ENCODE measurements around the gene UBE2L3.

The UBE2L3 gene

DNA sequence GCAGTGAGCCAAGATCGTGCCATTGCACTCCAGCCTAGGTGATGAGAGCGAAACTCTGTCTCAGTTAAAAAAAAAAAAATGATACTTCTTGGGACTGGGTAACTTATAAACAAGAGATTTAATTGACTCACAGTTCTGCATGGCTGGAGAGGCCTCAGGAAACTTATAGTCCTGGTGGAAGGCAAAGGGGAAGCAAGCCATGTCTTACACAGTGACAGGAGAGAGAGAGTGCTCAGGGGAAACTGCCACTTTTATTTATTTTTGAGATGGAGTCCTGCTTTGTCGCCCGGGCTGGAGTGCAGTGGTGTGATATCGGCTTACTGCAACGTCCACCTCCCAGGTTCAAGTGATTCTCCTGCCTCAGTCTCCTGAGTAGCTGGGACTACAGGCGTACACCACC, 82.8 kb downstream of the UBE2L3 start:
- H3K4me2 ChIP-seq (ENCODE audit: insufficient read depth, low read length) = peak overlapping the region; percentile 84
- no peak for ATAC-seq (ENCODE audit: insufficient read depth, low read depth)
- peaks cover 47% of the 10 kb centered on the region for H3K36me3 ChIP-seq (ENCODE audit: insufficient read depth, low read length)
- peak overlapping the region; percentile 22; the same call in 1 of the 2 replicates for H3K27ac ChIP-seq (ENCODE audit: low read length)
- no peaks in the 10 kb centered on the region for H3K9me3 ChIP-seq (ENCODE audit: insufficient read depth, low read length, severe bottlenecking)
- TF ChIP-seq, protein P1, sequence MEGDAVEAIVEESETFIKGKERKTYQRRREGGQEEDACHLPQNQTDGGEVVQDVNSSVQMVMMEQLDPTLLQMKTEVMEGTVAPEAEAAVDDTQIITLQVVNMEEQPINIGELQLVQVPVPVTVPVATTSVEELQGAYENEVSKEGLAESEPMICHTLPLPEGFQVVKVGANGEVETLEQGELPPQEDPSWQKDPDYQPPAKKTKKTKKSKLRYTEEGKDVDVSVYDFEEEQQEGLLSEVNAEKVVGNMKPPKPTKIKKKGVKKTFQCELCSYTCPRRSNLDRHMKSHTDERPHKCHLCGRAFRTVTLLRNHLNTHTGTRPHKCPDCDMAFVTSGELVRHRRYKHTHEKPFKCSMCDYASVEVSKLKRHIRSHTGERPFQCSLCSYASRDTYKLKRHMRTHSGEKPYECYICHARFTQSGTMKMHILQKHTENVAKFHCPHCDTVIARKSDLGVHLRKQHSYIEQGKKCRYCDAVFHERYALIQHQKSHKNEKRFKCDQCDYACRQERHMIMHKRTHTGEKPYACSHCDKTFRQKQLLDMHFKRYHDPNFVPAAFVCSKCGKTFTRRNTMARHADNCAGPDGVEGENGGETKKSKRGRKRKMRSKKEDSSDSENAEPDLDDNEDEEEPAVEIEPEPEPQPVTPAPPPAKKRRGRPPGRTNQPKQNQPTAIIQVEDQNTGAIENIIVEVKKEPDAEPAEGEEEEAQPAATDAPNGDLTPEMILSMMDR (IDR thresholded peaks at IDR 0.05; ENCODE audit: borderline replicate concordance, extremely low read depth, low read length, poor library complexity, severe bottlenecking) = no peak
- TF ChIP-seq EZH2 (IDR thresholded peaks at IDR 0.05; ENCODE audit: borderline replicate concordance, low read depth, low read length, severe bottlenecking) = no peak
- no peaks in the 10 kb centered on the region for H3K27me3 ChIP-seq (ENCODE audit: insufficient read depth, low read length, poor library complexity)
- H3K4me3 ChIP-seq (ENCODE audit: low read depth in 1 of 2, low read length in 2 of 2) = peak overlapping the region in 1 of 2 experiments; percentile 81; a peak in 2 of 4 replicates
- peaks cover 57% of the 10 kb centered on the region for H3K4me1 ChIP-seq (ENCODE audit: insufficient read depth, low read length)
- H3K9ac ChIP-seq (ENCODE audit: low read depth, low read length) = peak overlapping the region; percentile 87
- no peak for DNase-seq
- no peak overlapping the region for H2AFZ ChIP-seq (ENCODE audit: low read depth, low read length)
- H4K20me1 ChIP-seq (ENCODE audit: insufficient read depth, low read length) = peaks cover 13% of the 10 kb centered on the region
- H3K79me2 ChIP-seq (ENCODE audit: insufficient read depth, low read length) = peaks cover 61% of the 10 kb centered on the region

DNA sequence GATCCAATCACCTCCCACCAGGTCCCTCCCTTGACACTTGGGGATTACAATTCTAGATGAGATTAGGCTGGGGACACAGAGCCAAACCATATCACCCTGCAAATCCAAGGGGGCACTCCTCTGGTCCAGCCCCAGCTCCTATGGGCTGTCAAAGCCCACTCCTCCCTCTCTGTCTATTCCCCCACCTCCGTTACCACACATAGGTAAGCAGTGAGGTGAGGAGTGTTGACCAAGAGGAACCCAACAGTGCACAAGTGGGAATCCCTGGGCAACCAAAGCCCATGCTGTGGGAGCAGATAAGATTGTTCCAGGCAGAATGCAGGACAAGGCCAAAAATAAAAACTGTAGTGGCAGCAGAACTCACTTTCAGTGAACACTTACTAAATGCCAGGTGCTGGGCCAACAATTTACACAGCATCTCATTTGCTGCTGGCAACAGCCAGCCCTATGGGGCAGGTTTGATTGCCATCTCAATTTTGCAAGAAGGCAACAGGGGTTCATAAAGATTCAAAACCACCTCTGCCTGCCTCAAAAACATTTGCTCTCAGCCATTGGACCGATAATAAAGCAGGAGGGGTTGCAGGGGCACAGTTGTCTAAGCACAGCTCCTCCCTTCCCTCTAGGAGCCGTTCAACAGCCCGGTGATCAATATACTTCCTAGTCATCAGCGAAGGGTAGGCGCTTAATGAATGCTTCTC, 83.5 kb downstream of the UBE2L3 start:
- H3K27me3 ChIP-seq (ENCODE audit: insufficient read depth, low read length, poor library complexity) = no peaks in the 10 kb centered on the region
- peak overlapping the region; percentile 91 for H3K27ac ChIP-seq (ENCODE audit: low read length)
- H4K20me1 ChIP-seq (ENCODE audit: insufficient read depth, low read length) = peaks cover 13% of the 10 kb centered on the region
- H3K9ac ChIP-seq (ENCODE audit: low read depth, low read length) = peak overlapping the region; percentile 87
- H3K36me3 ChIP-seq (ENCODE audit: insufficient read depth, low read length) = peaks cover 42% of the 10 kb centered on the region
- H2AFZ ChIP-seq (ENCODE audit: low read depth, low read length) = peak overlapping the region; percentile 82
- TF ChIP-seq, protein P1 (IDR thresholded peaks at IDR 0.05; ENCODE audit: borderline replicate concordance, extremely low read depth, low read length, poor library complexity, severe bottlenecking) = no peak
- TF ChIP-seq EZH2 (IDR thresholded peaks at IDR 0.05; ENCODE audit: borderline replicate concordance, low read depth, low read length, severe bottlenecking) = no peak
- peaks cover 59% of the 10 kb centered on the region for H3K79me2 ChIP-seq (ENCODE audit: insufficient read depth, low read length)
- peaks cover 61% of the 10 kb centered on the region for H3K4me1 ChIP-seq (ENCODE audit: insufficient read depth, low read length)
- peak overlapping the region; percentile 81 to 94 for H3K4me3 ChIP-seq (ENCODE audit: low read depth in 1 of 2, low read length in 2 of 2)
- H3K9me3 ChIP-seq (ENCODE audit: insufficient read depth, low read length, severe bottlenecking) = no peaks in the 10 kb centered on the region
- peak; percentile 25 for ATAC-seq (ENCODE audit: insufficient read depth, low read depth)
- peak overlapping the region; percentile 84 for H3K4me2 ChIP-seq (ENCODE audit: insufficient read depth, low read length)
- DNase-seq = peak; percentile 55

DNA sequence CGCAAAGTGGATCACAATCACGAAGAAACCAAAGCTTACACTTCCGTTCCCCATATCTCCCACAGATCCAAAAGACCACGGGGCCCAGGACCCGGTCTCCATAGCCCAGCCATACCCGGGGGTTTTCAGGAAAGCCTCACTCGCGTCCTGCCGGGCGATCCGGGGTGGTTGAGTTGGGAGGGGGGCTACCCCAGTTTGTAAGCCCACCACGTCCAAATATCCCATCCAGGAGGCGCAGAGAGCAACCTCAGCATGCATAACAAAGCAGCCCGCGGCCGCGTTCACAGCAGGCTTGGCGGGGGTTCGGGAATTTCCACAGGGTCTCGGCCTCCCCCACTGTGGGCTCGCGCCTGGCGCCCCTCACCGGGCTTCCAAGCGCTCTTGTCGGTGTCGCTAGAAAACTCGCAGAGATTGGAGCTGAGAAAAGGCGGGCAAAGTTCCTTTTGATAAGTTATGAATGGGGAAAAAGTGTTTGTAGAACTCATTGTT, 84.1 kb downstream of the UBE2L3 start:
- peaks cover 60% of the 10 kb centered on the region for H3K4me1 ChIP-seq (ENCODE audit: insufficient read depth, low read length)
- H3K36me3 ChIP-seq (ENCODE audit: insufficient read depth, low read length) = peaks cover 36% of the 10 kb centered on the region
- H3K4me3 ChIP-seq (ENCODE audit: low read depth in 1 of 2, low read length in 2 of 2) = peak overlapping the region; percentile 81 to 94
- H3K27ac ChIP-seq (ENCODE audit: low read length) = peak overlapping the region; percentile 91
- H3K9ac ChIP-seq (ENCODE audit: low read depth, low read length) = peak overlapping the region; percentile 87
- H4K20me1 ChIP-seq (ENCODE audit: insufficient read depth, low read length) = peaks cover 8% of the 10 kb centered on the region
- peaks cover 54% of the 10 kb centered on the region for H3K79me2 ChIP-seq (ENCODE audit: insufficient read depth, low read length)
- ATAC-seq (ENCODE audit: insufficient read depth, low read depth) (peak; percentile 10; the same call in 2 of the 3 replicates), DNase-seq (no peak)
- H2AFZ ChIP-seq (ENCODE audit: low read depth, low read length) = peak overlapping the region; percentile 82
- TF ChIP-seq, protein P1 (IDR thresholded peaks at IDR 0.05; ENCODE audit: borderline replicate concordance, extremely low read depth, low read length, poor library complexity, severe bottlenecking) = no peak
- TF ChIP-seq EZH2 (IDR thresholded peaks at IDR 0.05; ENCODE audit: borderline replicate concordance, low read depth, low read length, severe bottlenecking) = no peak
- peak overlapping the region; percentile 84 for H3K4me2 ChIP-seq (ENCODE audit: insufficient read depth, low read length)
- H3K27me3 ChIP-seq (ENCODE audit: insufficient read depth, low read length, poor library complexity) = no peaks in the 10 kb centered on the region
- H3K9me3 ChIP-seq (ENCODE audit: insufficient read depth, low read length, severe bottlenecking) = no peaks in the 10 kb centered on the region
